Neural cell (in vitro differentiated cells): ENCODE measurements around the gene NGB. TPM values are rescaled to one million over a fixed set of nuclear protein-coding genes. Genes with fewer than 3 reads are reported as not detected.

Experiments
- H2AFZ ChIP-seq: fragments of 200-600, 300-800 bp; sonication (generic), shearing (Covaris generic); 2 replicates; pipeline ENCODE4 v1.6.0; 2014; ENCODE audit warnings: low read depth, mild to moderate bottlenecking, antibody characterized with exemption, low read length, moderate library complexity
- H3F3A ChIP-seq: fragments of 200-600 bp; shearing (Covaris generic); 2 replicates; pipeline ENCODE4 v1.6.1; 2016; ENCODE audit warnings: mild to moderate bottlenecking, moderate library complexity, mixed read lengths, antibody characterized with exemption, low read length; ENCODE audit not compliant: insufficient read depth, poor library complexity, severe bottlenecking
- H3K27ac ChIP-seq: fragments of 200-600, 300-800 bp; sonication (generic), shearing (Covaris generic); 2 replicates; pipeline ENCODE4 v1.5.1; 2014; ENCODE audit warnings: mild to moderate bottlenecking, low read length, moderate library complexity
- H3K27me3 ChIP-seq: fragments of 300-800, 200-600 bp; sonication (generic), shearing (Covaris generic); 2 replicates; pipeline ENCODE4 v1.6.0; 2014; ENCODE audit warnings: mild to moderate bottlenecking, low read depth, low read length, moderate library complexity; ENCODE audit not compliant: insufficient read depth
- H3K36me3 ChIP-seq: fragments of 300-800, 200-600 bp; sonication (generic), shearing (Covaris generic); 2 replicates; pipeline ENCODE4 v1.5.1; 2014; ENCODE audit warnings: mild to moderate bottlenecking, antibody characterized with exemption, low read length, moderate library complexity; ENCODE audit not compliant: insufficient read depth
- H3K4me2 ChIP-seq: fragments of 300-800, 200-600 bp; sonication (generic), shearing (Covaris generic); 2 replicates; pipeline ENCODE4 v1.6.0; 2014; ENCODE audit warnings: mild to moderate bottlenecking, low read length
- H3K4me3 ChIP-seq: fragments of 300-800, 200-600 bp; sonication (generic), shearing (Covaris generic); 2 replicates; pipeline ENCODE4 v1.5.1; 2014; ENCODE audit warnings: mild to moderate bottlenecking, low read length, moderate library complexity
- H3K79me2 ChIP-seq: fragments of 200-600 bp; shearing (Covaris generic); replicated peaks from 2 replicates; pipeline ENCODE4 v1.6.0; 2014; ENCODE audit warnings: mild to moderate bottlenecking, low read length, moderate library complexity; ENCODE audit not compliant: insufficient read depth
- H3K9ac ChIP-seq: fragments of 300-800, 200-600 bp; sonication (generic), shearing (Covaris generic); 2 replicates; pipeline ENCODE4 v1.6.1; 2016; ENCODE audit warnings: mild to moderate bottlenecking, low read length, mixed read lengths
- H3K9me2 ChIP-seq: fragments of 200-600 bp; shearing (Covaris generic); 2 replicates; pipeline ENCODE4 v1.6.1; 2016; ENCODE audit warnings: mild to moderate bottlenecking, low read length, mixed read lengths; ENCODE audit not compliant: insufficient read depth
- H3K9me3 ChIP-seq: fragments of 200-600, 300-800 bp; sonication (generic), shearing (Covaris generic); 2 replicates; pipeline ENCODE4 v1.6.1; 2016; ENCODE audit warnings: mild to moderate bottlenecking, mixed run types, low read length, moderate library complexity, mixed read lengths
- H4K20me1 ChIP-seq: fragments of 200-600 bp; shearing (Covaris generic); 2 replicates; pipeline ENCODE4 v1.6.1; 2016; ENCODE audit warnings: mild to moderate bottlenecking, mixed run types; ENCODE audit not compliant: insufficient read depth
- CTCF ChIP-seq: fragments of 450-650 bp; IDR thresholded peaks from 2 replicates; pipeline ENCODE4 v1.5.1; 2014; ENCODE audit warnings: antibody characterized with exemption, mild to moderate bottlenecking, moderate library complexity; ENCODE audit not compliant: poor library complexity, severe bottlenecking
- EP300 ChIP-seq: fragments of 450-650 bp; conservative IDR thresholded peaks from 2 replicates; pipeline ENCODE4 v1.6.1; 2014; ENCODE audit warnings: antibody characterized with exemption, mild to moderate bottlenecking, moderate library complexity; ENCODE audit not compliant: poor library complexity, severe bottlenecking
- EZH2 ChIP-seq: fragments of 200-600, 300-800 bp; shearing (Covaris generic), sonication (generic); IDR thresholded peaks from 2 replicates; pipeline ENCODE4 v1.6.1; 2014; ENCODE audit warnings: antibody characterized with exemption, low read length, borderline replicate concordance, mild to moderate bottlenecking; ENCODE audit not compliant: insufficient read depth, poor library complexity, severe bottlenecking
- MXI1 ChIP-seq: fragments of 450-650 bp; conservative IDR thresholded peaks from 2 replicates; pipeline ENCODE4 v1.6.1; 2014; ENCODE audit warnings: antibody characterized with exemption, mild to moderate bottlenecking; ENCODE audit not compliant: poor library complexity, severe bottlenecking
- POLR2AphosphoS5 ChIP-seq: IDR thresholded peaks from 2 replicates; pipeline ENCODE4 v1.6.1; 2012
- RAD21 ChIP-seq: fragments of 450-650 bp; conservative IDR thresholded peaks from 2 replicates; pipeline ENCODE4 v1.6.1; 2014; ENCODE audit warnings: antibody characterized with exemption, mild to moderate bottlenecking, moderate library complexity
- REST ChIP-seq: IDR thresholded peaks from 2 replicates; pipeline ENCODE4 v1.6.1; 2012; ENCODE audit warnings: borderline replicate concordance
- SMC3 ChIP-seq: fragments of 450-650 bp; conservative IDR thresholded peaks from 2 replicates; pipeline ENCODE4 v1.6.1; 2014; ENCODE audit warnings: antibody characterized with exemption, mild to moderate bottlenecking, moderate library complexity; ENCODE audit not compliant: poor library complexity
- TAF1 ChIP-seq: IDR thresholded peaks from 2 replicates; pipeline ENCODE4 v1.6.1; 2012; ENCODE audit warnings: low read depth
- polyA plus RNA-seq: library from polyadenylated mRNA; depleted of rRNA; stranded (reverse); fragments of >200 nt; gene quantifications from 2 replicates; pipeline ENCODE4 v1.2.3, GENCODE V29; 2014

NGB gene
- polyA plus RNA-seq, 1 donor from 2014 or later = 0.87 TPM

- Histone ChIP-seq H3K36me3 (peaks cover 5% of the 10 kb centered on the region), H3K9ac (no peak overlapping the region), H3K27me3 (no peaks in the 10 kb centered on the region)
Measured at GRCh38 chr14:77231721-77232120, 39.3 kb downstream of the NGB start.

GRCh38 chr14:77230914-77231313 is 40.1 kb downstream of the NGB start:
- Histone ChIP-seq H3K27me3 (no peaks in the 10 kb centered on the region), H3K4me2 (no peak overlapping the region), H3K9ac (no peak overlapping the region), H3F3A (no peaks in the 10 kb centered on the region), H2AFZ (no peak overlapping the region), H3K79me2 (no peaks in the 10 kb centered on the region), H3K36me3 (peaks cover 5% of the 10 kb centered on the region), H3K9me3 (peaks cover 5% of the 10 kb centered on the region), H3K9me2 (no peaks in the 10 kb centered on the region), H3K4me3 (no peak overlapping the region), H3K27ac (no peak overlapping the region), H4K20me1 (no peaks in the 10 kb centered on the region)
- no peak for TF ChIP-seq TAF1
- no peak for TF ChIP-seq SMC3
- TF ChIP-seq CTCF = no peak
- TF ChIP-seq EP300 = no peak
- TF ChIP-seq MXI1 = no peak
- TF ChIP-seq REST = no peak
- no peak for TF ChIP-seq POLR2AphosphoS5

More at GRCh38 chr14:77231721-77232120, 39.3 kb downstream of the NGB start:
- H3K4me3 ChIP-seq = no peak overlapping the region
- no peaks in the 10 kb centered on the region for H3K9me2 ChIP-seq
- no peaks in the 10 kb centered on the region for H3K79me2 ChIP-seq
- H3F3A ChIP-seq = no peaks in the 10 kb centered on the region
- H2AFZ ChIP-seq = no peak overlapping the region
- H3K4me2 ChIP-seq = no peak overlapping the region
- TF ChIP-seq RAD21 = no peak
- no peak for TF ChIP-seq CTCF
- no peak for TF ChIP-seq MXI1
- TF ChIP-seq POLR2AphosphoS5 = no peak
- TF ChIP-seq REST = no peak
- no peak for TF ChIP-seq SMC3
- TF ChIP-seq EP300 = no peak
- no peak for TF ChIP-seq EZH2
- no peak for TF ChIP-seq TAF1
- H3K9me3 ChIP-seq = peaks cover 5% of the 10 kb centered on the region
- no peak overlapping the region for H3K27ac ChIP-seq
- no peaks in the 10 kb centered on the region for H4K20me1 ChIP-seq
